ENCODE measurements around the gene KLHL41.
"Not testable (repeated sequence)": the region's sequence is repeated elsewhere in the genome, so short reads cannot be mapped to it uniquely, and the experiment has no call there.

KLHL41 gene

DNA sequence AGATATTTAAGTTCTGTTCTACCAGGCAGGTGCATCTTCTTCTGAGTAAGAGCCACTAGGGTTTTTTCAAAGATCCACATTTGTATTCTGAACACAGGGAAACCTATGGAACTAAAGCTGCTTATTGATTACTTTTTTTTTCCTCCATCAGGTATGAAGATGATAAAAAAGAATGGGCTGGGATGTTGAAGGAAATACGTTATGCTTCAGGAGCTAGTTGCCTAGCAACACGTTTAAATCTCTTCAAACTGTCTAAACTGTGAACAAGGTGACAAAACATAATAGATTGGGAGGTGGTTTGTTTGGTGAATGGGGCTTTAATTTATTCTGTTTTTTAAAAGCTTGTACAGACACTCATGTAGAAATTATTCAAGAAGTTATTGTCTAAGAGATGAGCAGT lies 15.9 kb downstream of the KLHL41 start:
- no peaks in the 10 kb centered on the region for H3K79me2 ChIP-seq (ENCODE audit: control insufficient read depth, insufficient read depth, low read length, unreplicated experiment)
- H2AFZ ChIP-seq (ENCODE audit: low read length, unreplicated experiment): no peak overlapping the region
- H3K27ac ChIP-seq (ENCODE audit: low read depth, low read length): no peak overlapping the region
- no peak overlapping the region for H3K4me3 ChIP-seq (ENCODE audit: low read depth, low read length)
- no peaks in the 10 kb centered on the region for H3K36me3 ChIP-seq (ENCODE audit: insufficient read depth, low read length)
- no peaks in the 10 kb centered on the region for H3K4me1 ChIP-seq (ENCODE audit: control insufficient read depth, insufficient read depth, low read length, unreplicated experiment)
- H3K27me3 ChIP-seq (ENCODE audit: insufficient read depth, low read length): no peaks in the 10 kb centered on the region

DNA sequence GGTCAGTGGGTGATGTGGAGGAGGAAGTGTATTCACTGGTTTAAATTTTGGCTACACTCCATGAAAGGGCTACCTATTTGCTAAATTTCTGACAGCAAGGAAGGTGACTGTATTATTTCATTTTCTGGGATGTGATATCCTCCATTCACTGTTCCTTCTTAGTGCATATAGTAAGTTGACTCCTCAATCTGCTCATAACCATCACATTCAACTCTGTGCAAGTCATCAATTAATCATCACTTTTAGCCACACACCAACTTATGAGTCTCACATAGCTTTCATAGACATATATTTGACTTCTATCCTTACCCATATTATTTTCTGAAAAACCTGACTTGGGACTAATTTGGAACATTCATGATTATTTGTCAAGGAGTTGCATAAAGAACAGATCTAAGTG lies 16.9 kb downstream of the KLHL41 start:
- no peaks in the 10 kb centered on the region for H3K4me1 ChIP-seq (ENCODE audit: control insufficient read depth, insufficient read depth, low read length, unreplicated experiment)
- H3K4me3 ChIP-seq (ENCODE audit: low read depth, low read length): no peak overlapping the region
- H3K79me2 ChIP-seq (ENCODE audit: control insufficient read depth, insufficient read depth, low read length, unreplicated experiment): no peaks in the 10 kb centered on the region
- H3K36me3 ChIP-seq (ENCODE audit: insufficient read depth, low read length): no peaks in the 10 kb centered on the region
- H2AFZ ChIP-seq (ENCODE audit: low read length, unreplicated experiment): no peak overlapping the region
- no peak overlapping the region for H3K27ac ChIP-seq (ENCODE audit: low read depth, low read length)
- H3K27me3 ChIP-seq (ENCODE audit: insufficient read depth, low read length): no peaks in the 10 kb centered on the region

DNA sequence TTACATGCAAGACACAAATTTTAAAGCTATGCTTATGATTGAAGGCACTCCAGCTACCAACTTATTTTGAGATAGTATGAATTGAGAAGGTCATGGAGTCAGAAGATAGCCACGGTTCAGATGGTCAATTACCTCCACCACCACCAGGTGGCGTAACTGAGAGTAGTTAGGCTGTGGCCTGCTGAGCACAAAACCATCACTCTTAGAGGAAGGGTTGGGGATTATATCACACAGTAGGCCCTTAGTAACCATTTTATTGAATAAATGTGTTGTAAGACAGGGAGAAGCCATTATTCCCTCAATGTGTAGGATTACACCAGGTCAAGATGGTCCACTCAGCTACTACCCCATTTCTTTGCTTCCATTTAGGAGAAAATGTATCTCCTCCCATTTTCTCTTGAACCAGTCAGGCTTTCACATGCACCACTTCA lies 18.8 kb downstream of the KLHL41 start:
- H3K36me3 ChIP-seq (ENCODE audit: insufficient read depth, low read length): no peaks in the 10 kb centered on the region
- H3K27me3 ChIP-seq (ENCODE audit: insufficient read depth, low read length): no peaks in the 10 kb centered on the region
- no peak overlapping the region for H3K4me3 ChIP-seq (ENCODE audit: low read depth, low read length)
- no peaks in the 10 kb centered on the region for H3K79me2 ChIP-seq (ENCODE audit: control insufficient read depth, insufficient read depth, low read length, unreplicated experiment)
- no peak overlapping the region for H2AFZ ChIP-seq (ENCODE audit: low read length, unreplicated experiment)
- no peak overlapping the region for H3K27ac ChIP-seq (ENCODE audit: low read depth, low read length)
- no peaks in the 10 kb centered on the region for H3K4me1 ChIP-seq (ENCODE audit: control insufficient read depth, insufficient read depth, low read length, unreplicated experiment)

DNA sequence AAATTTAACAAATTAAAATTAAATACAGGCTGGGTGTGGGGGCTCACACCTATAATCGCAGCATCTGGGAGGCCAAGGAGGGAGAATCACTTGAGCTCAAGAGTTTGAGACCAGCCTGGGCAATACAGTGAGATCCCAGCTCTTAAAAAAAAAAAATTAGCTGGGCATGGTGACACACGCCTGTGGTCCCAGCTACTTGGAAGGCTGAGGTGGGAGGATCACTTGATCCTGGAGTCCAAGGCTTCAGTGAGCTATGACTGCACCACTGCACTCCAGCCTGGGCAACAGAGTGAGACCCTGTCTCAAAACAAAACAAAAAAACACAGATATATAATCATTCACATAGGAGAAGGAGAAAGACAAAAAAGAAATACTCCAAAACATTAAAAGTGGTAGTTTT lies 30.0 kb downstream of the KLHL41 start:
- H3K79me2 ChIP-seq (ENCODE audit: control insufficient read depth, insufficient read depth, low read length, unreplicated experiment); H3K4me3 ChIP-seq (ENCODE audit: low read depth, low read length); H2AFZ ChIP-seq (ENCODE audit: low read length, unreplicated experiment); H3K36me3 ChIP-seq (ENCODE audit: insufficient read depth, low read length); H3K27me3 ChIP-seq (ENCODE audit: insufficient read depth, low read length); H3K27ac ChIP-seq (ENCODE audit: low read depth, low read length); H3K4me1 ChIP-seq (ENCODE audit: control insufficient read depth, insufficient read depth, low read length, unreplicated experiment): not testable (repeated sequence)

DNA sequence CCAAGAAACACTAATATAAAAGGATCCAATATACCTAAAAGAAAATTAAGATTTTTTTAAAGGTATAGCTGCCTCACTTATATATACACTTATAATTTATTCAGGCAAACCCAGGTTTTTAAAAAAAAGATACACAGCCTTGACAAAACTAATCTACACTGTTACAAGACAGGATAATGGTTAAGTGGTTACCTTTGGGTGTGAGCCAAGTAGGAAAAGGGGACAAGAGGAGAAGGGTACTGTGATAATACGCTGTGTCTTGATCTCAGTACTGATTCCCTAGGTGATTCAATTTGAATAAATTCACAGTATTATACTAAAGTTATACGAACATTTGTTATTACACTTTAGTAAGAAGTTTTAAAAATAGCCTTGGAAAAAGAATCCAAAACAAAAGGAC lies 30.6 kb downstream of the KLHL41 start:
- Histone ChIP-seq H3K27ac (ENCODE audit: low read depth, low read length) (no peak overlapping the region), H3K4me1 (ENCODE audit: control insufficient read depth, insufficient read depth, low read length, unreplicated experiment) (no peaks in the 10 kb centered on the region), H3K4me3 (ENCODE audit: low read depth, low read length) (no peak overlapping the region), H3K36me3 (ENCODE audit: insufficient read depth, low read length) (no peaks in the 10 kb centered on the region), H2AFZ (ENCODE audit: low read length, unreplicated experiment) (no peak overlapping the region), H3K79me2 (ENCODE audit: control insufficient read depth, insufficient read depth, low read length, unreplicated experiment) (no peaks in the 10 kb centered on the region), H3K27me3 (ENCODE audit: insufficient read depth, low read length) (no peaks in the 10 kb centered on the region)

DNA sequence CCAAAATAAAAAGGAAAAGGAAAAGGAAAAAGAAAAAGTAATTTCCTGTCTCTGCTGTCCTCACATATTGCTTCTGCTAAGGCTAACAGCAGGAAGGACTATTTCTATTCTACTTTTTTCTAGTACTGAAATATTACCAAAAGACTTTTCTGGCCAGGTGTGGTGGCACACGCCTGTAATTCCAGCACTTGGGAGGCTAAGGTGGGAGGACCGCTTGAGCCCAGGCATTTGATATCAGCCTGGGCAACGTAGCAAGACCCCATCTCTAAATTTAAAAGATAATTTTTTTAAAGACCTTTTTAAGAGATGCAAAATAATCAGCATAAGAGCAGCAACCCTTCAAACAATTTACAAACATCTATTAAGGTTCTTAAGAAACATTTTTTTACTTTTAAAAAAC lies 32.9 kb downstream of the KLHL41 start:
- Histone ChIP-seq H3K27me3 (ENCODE audit: insufficient read depth, low read length) (no peaks in the 10 kb centered on the region), H3K36me3 (ENCODE audit: insufficient read depth, low read length) (no peaks in the 10 kb centered on the region), H3K4me1 (ENCODE audit: control insufficient read depth, insufficient read depth, low read length, unreplicated experiment) (no peaks in the 10 kb centered on the region), H3K27ac (ENCODE audit: low read depth, low read length) (no peak overlapping the region), H2AFZ (ENCODE audit: low read length, unreplicated experiment) (no peak overlapping the region), H3K79me2 (ENCODE audit: control insufficient read depth, insufficient read depth, low read length, unreplicated experiment) (no peaks in the 10 kb centered on the region), H3K4me3 (ENCODE audit: low read depth, low read length) (no peak overlapping the region)

DNA sequence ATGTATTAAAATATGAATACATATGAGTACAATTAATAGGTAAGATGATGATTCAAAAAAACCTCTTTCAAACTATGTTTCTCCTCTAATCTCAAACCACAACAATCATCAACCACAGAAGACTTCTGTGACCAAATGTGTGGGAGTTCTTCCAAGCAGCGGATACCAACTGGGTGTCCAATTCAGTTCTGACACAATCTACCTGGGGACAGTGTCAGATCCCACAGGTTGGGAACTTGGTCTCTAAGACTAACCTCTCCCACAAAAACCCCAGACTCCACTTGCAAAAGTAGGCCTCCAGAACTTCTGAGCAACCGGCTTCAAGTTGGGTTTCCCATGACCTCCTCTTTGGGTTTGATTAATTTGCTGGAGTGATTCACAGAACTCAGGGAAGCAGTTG lies 37.3 kb downstream of the KLHL41 start:
- peaks cover 3% of the 10 kb centered on the region for H3K36me3 ChIP-seq (ENCODE audit: insufficient read depth, low read length)
- H3K27me3 ChIP-seq (ENCODE audit: insufficient read depth, low read length): no peaks in the 10 kb centered on the region
- no peaks in the 10 kb centered on the region for H3K79me2 ChIP-seq (ENCODE audit: control insufficient read depth, insufficient read depth, low read length, unreplicated experiment)
- H3K4me3 ChIP-seq (ENCODE audit: low read depth, low read length): no peak overlapping the region
- H3K27ac ChIP-seq (ENCODE audit: low read depth, low read length): no peak overlapping the region
- H2AFZ ChIP-seq (ENCODE audit: low read length, unreplicated experiment): no peak overlapping the region
- H3K4me1 ChIP-seq (ENCODE audit: control insufficient read depth, insufficient read depth, low read length, unreplicated experiment): no peaks in the 10 kb centered on the region

DNA sequence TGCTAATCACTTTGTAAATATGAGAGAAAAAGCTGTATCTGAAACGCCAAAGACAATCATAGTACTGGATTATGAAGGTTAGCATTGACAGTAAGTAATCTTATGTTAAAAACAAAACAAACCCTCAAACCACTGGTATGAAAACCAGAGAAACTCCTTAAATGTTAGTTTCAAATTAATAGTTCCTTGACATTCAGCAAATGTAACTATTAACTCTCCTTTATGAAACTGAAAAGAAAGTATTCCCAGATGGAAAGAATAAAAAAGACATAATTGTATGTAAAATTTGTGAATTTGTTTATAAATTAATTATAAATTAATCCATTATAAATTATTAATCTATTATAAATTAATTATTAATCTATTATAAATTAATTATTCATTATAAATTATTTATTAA lies 51.9 kb downstream of the KLHL41 start:
- Histone ChIP-seq H3K27me3 (ENCODE audit: insufficient read depth, low read length) (no peaks in the 10 kb centered on the region), H3K79me2 (ENCODE audit: control insufficient read depth, insufficient read depth, low read length, unreplicated experiment) (no peaks in the 10 kb centered on the region), H3K4me3 (ENCODE audit: low read depth, low read length) (no peak overlapping the region), H2AFZ (ENCODE audit: low read length, unreplicated experiment) (no peak overlapping the region), H3K4me1 (ENCODE audit: control insufficient read depth, insufficient read depth, low read length, unreplicated experiment) (no peaks in the 10 kb centered on the region), H3K36me3 (ENCODE audit: insufficient read depth, low read length) (peaks cover 12% of the 10 kb centered on the region; the same call in 1 of the 2 replicates), H3K27ac (ENCODE audit: low read depth, low read length) (no peak overlapping the region)

DNA sequence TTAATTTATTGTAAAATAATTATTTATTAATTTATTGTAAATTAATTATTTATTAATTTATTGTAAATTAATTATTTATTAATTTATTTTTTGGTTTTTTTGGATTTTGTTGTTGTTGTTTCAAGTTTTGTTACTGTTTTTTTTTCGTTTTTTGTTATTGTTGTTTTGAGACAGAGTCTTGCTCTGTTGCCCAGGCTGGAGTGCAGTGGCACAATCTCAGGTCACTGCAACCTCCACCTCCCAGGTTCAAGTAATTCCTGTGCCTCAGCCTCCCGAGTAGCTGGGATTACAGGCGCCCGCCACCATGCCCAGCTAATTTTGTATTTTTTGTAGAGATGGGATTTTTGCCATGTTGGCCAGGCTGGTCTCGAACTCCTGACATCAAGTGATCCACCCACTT lies 52.6 kb downstream of the KLHL41 start:
- not testable (repeated sequence) for H3K4me1 ChIP-seq (ENCODE audit: control insufficient read depth, insufficient read depth, low read length, unreplicated experiment); H3K27ac ChIP-seq (ENCODE audit: low read depth, low read length); H3K27me3 ChIP-seq (ENCODE audit: insufficient read depth, low read length); H2AFZ ChIP-seq (ENCODE audit: low read length, unreplicated experiment); H3K79me2 ChIP-seq (ENCODE audit: control insufficient read depth, insufficient read depth, low read length, unreplicated experiment); H3K4me3 ChIP-seq (ENCODE audit: low read depth, low read length)
- H3K36me3 ChIP-seq (ENCODE audit: insufficient read depth, low read length): peaks cover 12% of the 10 kb centered on the region; the same call in 1 of the 2 replicates

DNA sequence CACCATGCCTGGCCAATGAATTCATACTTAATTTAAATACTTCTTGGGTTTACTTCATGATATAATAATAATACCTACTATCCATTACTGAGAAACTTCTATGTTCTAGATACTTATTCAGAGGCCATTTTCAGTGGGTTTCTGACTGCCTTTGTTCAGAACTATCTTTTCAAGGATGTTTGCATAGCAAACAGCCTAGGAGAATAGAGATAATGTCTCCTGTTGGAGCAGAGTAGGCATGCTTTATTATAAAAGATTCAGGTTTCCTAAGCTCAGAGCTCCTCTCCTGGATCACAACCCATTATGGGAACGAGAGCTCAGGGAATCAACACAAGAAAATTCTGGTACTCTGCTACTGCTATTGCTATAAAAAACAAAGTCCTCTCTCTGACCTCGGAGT lies 53.0 kb downstream of the KLHL41 start:
- no peak overlapping the region for H3K4me3 ChIP-seq (ENCODE audit: low read depth, low read length)
- peaks cover 12% of the 10 kb centered on the region; the same call in 1 of the 2 replicates for H3K36me3 ChIP-seq (ENCODE audit: insufficient read depth, low read length)
- no peak overlapping the region for H2AFZ ChIP-seq (ENCODE audit: low read length, unreplicated experiment)
- H3K27ac ChIP-seq (ENCODE audit: low read depth, low read length): no peak overlapping the region
- H3K4me1 ChIP-seq (ENCODE audit: control insufficient read depth, insufficient read depth, low read length, unreplicated experiment): no peaks in the 10 kb centered on the region
- no peaks in the 10 kb centered on the region for H3K27me3 ChIP-seq (ENCODE audit: insufficient read depth, low read length)
- no peaks in the 10 kb centered on the region for H3K79me2 ChIP-seq (ENCODE audit: control insufficient read depth, insufficient read depth, low read length, unreplicated experiment)

DNA sequence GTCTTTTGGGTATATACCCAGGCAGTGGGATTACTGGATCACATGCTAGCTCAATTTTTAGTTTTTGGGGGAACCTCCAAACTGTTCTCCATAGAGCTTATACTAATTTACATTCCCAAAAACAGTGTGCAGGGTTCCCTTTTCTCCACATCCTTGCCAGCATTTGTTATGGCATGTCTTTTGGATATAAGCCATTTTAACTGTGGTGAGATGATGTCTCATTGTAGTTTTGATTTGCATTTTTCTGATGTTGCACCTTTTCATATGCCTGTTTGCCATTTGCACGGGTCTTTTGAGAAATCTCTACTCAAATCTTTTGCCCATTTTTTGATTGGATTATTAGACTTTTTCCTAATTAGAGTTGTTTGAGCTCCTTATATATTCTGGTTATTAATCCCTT lies 56.2 kb downstream of the KLHL41 start:
- H3K4me3 ChIP-seq (ENCODE audit: low read depth, low read length): no peak overlapping the region
- H2AFZ ChIP-seq (ENCODE audit: low read length, unreplicated experiment): no peak overlapping the region
- H3K4me1 ChIP-seq (ENCODE audit: control insufficient read depth, insufficient read depth, low read length, unreplicated experiment): no peaks in the 10 kb centered on the region
- H3K79me2 ChIP-seq (ENCODE audit: control insufficient read depth, insufficient read depth, low read length, unreplicated experiment): no peaks in the 10 kb centered on the region
- H3K36me3 ChIP-seq (ENCODE audit: insufficient read depth, low read length): peaks cover 9% of the 10 kb centered on the region; the same call in 1 of the 2 replicates
- no peaks in the 10 kb centered on the region for H3K27me3 ChIP-seq (ENCODE audit: insufficient read depth, low read length)
- H3K27ac ChIP-seq (ENCODE audit: low read depth, low read length): no peak overlapping the region
